Measurements from ENCODE around the gene SGTB.
"Not testable (repeated sequence)": the region's sequence is repeated elsewhere in the genome, so short reads cannot be mapped to it uniquely, and the experiment has no call there.

The SGTB gene

GRCh38 chr5:65732046-65732445, 10.1 kb upstream of the SGTB start:
- not testable (repeated sequence) for DNase-seq

GRCh38 chr5:65730910-65731309, 9.0 kb upstream of the SGTB start:
- DNase-seq = no peak

DNA sequence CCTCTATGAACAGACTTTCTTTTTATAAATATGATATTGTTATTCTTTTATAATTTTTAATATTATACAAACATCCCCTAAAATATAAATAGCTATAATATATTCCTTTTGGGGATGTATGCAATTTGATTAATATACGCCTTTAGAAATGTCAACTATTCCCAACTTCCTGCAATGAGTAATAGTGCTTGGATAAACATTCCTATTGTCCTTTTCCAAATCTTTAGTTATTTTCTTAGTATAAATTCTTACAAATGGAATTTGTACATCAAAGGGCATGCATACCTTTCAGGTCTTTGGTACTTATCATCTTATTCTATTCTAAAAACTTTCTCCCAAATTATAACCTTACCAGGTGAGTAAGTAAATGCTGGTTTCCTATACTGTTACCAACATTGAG, 6.3 kb upstream of the SGTB start:
- DNase-seq = no peak

DNA sequence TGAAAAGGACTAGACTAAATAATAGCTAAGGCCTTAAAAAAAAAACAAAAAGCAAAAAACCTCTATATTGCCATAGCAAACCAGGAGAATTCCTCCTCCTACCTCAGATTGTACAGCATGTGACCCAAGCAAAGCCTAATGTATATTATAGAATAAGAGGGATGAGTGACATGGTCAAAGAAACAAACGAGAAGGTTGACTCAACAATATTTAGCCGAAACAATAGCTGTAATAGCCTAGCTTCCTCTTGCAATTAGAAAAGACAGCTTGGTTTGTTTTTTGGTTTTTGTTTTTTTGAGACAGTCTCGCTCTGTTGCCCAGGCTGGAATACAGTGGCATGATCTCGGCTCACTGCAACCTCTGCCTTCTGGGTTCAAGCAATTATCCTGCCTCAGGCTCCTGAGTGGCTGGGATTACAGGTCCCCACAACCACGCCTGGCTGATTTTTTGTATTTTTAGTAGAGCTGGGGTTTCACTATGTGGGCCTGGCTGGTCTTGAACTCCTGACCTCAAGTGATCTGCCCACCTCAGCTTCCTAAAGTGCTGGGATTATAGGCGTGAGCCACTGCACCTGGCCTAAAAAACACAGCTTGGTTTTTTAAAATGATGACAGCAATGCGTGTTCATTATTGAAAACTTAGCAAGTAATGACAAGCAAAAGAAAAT, 5.7 kb upstream of the SGTB start:
- no peak for DNase-seq

- no peak for DNase-seq
Measured at GRCh38 chr5:65722575-65723403, 880 bp upstream of the SGTB start.

DNA sequence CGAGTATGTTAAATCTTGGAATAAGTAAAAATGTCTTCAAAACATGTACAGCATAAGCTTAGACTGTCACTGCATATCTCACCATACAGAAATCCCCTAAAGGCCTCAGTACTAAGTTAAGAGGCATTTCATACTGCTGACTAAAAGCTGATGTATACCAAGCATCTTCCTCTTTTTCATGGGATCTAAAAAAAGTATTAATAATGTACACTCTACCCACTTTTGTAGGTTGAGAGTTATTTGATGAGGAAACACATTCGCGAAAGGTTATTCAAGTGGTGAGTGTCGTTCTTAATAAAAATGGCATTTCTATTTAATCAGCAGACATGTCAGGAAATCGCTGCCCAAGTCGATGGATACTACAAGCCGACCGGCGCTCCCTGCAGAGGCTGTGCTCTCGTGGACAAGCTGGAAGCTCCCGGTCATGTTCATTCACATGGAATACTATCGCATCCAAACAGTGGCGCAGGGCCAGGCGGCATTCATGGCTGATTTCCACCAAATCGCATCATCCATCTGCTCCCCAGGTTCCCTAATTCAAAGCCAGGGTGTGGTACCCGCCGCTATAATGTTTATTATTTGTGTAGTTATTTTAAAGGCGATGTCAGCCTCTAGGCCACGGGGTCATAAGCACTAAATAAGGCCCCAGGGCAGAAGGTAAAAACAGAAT, 724 bp downstream of the SGTB start:
- no peak for DNase-seq

DNA sequence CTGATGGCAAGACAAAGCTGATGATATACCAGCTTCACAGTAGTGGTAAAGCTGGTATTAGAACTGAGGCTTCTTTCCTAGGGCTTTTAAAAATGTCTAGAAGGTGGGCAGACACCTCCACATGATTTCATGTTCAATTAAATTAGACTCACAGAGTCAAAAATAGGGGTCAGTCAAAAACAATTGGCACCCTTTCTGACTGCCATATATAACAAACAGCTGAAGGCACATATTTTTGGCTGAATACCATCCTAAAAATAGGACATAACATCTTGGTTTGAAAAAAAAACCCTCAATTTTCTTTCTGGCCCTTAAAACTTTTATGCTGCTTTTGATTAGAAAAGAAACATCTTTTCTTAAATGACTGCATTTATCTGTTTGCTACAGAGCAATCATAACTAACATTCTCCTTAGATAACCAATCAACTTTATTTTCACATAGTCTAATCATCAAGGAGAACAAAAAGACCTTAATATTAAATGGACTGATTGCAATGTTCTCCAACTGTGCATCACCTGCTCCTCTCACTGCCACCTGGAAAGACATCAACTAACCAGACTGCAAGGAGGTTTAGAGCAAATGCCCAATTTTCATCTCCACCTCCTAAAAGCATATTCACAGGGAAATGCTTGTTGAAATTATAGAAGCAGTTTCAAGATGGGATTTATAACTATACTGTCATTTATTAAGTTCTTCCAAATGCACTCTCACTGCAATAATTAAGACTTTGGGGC, 3.2 kb downstream of the SGTB start:
- DNase-seq = no peak

- DNase-seq = no peak
Measured at GRCh38 chr5:65708145-65708544, 13.8 kb downstream of the SGTB start.

DNA sequence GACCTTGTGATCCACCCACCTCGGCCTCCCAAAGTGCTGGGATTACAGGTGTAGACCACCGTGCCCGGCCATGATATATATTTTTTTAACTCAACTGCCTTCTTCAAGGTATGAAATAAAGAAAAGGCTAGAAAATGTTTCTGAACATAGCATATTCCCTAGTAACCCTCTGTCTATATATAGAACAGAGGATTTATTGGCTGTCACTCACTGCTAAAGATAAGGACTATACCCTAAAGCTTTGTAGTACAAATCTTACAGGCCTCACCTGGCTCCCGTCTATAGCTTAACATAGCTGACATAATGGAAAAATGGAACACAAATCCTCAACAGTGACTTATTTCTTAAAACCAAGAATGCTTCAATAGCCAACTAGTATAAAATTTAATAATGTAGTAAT, 14.2 kb downstream of the SGTB start:
- no peak for DNase-seq

DNA sequence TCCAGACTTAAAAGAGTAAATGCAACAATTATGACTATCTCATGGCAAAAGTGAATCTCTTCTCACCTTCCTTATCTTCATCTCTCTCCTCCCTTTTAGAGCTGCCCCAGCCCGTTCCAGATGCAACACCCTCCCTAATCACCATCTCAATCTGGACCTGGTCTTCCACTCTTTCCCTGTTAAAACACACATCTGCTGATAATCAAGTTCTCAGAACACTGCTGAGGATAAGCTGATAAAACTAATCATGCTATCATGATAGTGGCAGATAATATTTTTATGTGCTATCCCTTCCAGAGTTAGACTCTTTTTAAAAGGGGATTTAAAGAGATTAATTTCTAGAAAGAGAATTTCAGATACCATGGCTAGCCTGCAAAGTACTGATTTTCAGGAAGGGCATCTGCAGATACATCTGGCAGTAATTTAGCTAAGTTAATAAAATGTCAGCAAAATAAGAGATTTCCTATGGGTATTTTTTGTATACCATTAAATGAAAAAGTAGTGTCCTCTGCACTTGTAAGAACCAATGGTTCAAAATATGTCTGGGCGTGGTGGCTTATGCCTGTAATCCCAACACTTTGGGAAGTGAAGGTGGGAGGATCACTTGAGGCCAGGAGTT, 17.2 kb downstream of the SGTB start:
- DNase-seq = no peak

- no peak for DNase-seq
Measured at GRCh38 chr5:65702036-65702435, 19.9 kb downstream of the SGTB start.

- DNase-seq = no peak
Measured at GRCh38 chr5:65699338-65699737, 22.6 kb downstream of the SGTB start.

DNA sequence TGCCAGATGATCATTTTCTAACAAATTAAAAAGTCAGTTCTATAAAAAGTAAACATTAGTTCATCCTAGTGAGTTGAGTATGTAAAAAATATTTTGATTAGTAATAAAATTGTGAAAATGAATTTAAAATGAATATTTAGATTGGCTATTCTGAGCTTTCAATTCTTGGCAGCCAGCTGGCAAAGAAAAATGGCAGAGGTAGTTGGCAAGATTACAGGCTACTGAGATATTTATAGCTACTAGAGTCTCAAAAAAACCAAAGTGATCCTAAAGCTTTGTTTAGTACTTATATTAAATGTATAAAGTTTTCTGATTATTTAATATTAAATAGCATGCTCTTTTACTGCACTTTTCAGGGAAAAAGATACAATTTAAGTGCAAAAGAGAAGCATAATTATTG, 25.0 kb downstream of the SGTB start:
- no peak for DNase-seq

DNA sequence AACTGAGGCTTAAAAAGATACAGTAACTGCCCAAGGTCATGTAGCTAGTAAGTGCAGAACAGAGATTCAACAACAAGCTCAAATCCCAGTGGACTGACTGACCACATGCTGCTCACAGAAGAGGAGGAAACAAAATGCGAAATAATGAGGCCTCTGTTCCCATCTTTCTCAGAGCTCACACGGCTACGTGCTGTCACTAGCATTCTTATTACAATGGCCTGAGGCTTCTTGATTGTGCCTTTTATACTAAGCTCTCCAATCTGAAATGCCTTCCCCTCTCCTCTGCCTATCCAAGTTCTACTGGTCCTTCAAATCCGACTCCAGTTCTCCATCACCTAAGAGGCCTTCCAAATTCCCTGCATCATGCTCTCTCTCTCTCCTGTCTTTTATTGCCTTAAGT, 26.0 kb downstream of the SGTB start:
- DNase-seq = no peak

GRCh38 chr5:65695162-65695755, 26.6 kb downstream of the SGTB start:
- DNase-seq = no peak

DNA sequence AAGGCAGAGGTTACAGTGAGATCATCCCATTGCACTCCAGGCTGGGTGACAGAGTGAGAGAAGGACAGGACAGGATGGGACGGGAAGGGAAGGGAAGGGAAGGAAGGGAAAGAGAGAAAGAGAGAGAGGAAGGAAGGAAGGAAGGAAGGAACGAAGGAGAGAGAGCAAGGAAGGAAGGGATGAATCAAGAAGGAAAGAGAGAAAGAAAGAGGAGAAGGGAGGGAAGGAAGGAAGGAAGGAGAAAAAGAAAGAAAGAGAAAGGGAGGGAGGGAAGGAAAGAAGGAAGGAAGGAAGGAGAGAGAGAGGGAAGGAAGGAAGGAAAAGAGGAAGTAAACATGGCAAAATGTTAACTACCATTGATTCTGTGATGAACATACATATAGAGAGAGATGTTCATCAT, 28.8 kb downstream of the SGTB start:
- no peak for DNase-seq

GRCh38 chr5:65682148-65682547, 39.8 kb downstream of the SGTB start:
- no peak for DNase-seq

DNA sequence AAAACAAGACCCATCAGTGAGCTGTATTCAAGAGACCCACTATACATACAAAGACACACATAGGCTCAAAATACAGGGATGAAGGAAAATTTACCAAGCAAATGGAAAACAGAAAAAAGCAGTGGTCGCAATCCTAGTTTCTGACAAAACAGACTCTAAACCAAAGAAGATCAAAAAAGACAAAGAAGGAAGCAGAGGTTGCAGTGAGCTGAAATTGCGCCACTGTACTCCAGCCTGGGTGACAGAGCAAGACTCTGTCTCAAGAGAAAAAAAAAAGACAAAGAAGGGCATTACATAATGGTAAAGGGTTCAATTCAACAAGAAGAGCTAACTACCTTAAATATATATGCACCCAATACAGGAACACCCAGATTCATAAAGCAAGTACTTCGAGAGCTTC, 45.9 kb downstream of the SGTB start:
- not testable (repeated sequence) for DNase-seq

GRCh38 chr5:65674749-65675148, 47.2 kb downstream of the SGTB start:
- DNase-seq = no peak

- DNase-seq = no peak
Measured at GRCh38 chr5:65672796-65673195, 49.1 kb downstream of the SGTB start.

DNA sequence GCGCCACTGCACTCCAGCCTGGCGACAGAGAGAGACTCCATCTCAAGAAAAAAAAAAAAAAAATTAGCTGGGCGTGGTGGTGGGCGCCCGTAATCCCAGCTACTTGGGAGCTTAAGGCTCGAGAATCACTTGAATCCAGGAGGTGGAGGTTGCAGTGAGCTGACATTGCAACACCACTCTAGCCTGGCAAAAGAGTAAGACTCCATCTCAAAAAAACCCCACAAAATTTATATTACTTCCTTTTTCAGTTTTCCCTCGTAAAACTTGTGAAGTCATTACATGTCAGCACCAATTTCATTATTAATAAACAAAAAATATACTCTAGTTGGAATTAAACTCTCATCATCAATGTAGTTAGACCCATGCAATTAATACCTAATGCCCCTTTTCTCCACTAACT, 53.2 kb downstream of the SGTB start:
- DNase-seq = no peak

DNA sequence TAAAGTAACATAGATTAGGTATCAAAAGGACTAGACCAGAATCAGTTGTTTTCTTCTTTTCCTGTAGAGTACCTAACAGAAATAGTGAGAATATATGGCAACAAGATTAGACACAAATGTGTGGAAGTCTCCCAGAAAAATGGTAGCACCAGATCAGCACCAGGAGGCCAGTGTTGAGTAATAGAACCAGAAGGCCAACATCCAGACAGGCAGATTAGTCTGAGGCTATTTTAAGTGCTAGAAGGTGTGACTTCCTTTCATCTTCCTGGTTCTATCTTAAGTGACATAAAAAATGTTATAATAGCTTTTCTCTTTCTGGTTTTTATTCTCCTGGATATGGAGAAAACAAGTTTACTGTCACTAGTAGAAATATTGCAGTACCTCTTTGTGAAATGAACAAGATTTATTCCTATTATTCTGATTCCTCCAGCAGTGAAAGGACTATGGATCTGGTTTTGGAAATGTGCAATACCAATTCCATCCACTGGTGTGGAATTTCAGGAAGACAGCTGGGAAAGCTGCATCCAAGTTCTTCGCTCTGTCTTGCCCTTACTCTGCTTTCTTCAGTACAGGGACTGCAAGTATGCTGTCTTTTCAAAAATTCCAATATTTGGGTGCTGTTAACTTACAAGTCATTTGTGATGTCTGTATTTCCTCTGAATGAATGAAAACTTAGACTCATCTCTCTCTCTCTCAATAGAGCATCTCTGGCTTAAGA, 57.9 kb downstream of the SGTB start:
- no peak for DNase-seq
